Breast epithelium (tissue), 4 donors: ENCODE data around the gene CFAP58. TPM values are rescaled to one million over a fixed set of nuclear protein-coding genes. Genes with fewer than 3 reads are reported as not detected.

ENCODE experiments used
- DNase-seq, 2 donors: peaks; one replicate each; pipeline ENCODE4 v3.0.0-alpha.2; 2019; ENCODE audit warnings: low spot score in 2 of 2
- H3K27ac ChIP-seq, 2 donors: fragments of 200-600 bp; sonication (generic) in 1 of 2; one replicate each; pipeline ENCODE4 v1.5.1; 2016 to 2019; ENCODE audit warnings: mild to moderate bottlenecking in 1 of 2
- H3K27me3 ChIP-seq, 2 donors: fragments of 200-600 bp; sonication (generic) in 1 of 2; one replicate each; pipeline versions ENCODE4 v1.5.1 to v1.6.0; 2017 to 2019; ENCODE audit warnings: control low read depth in 1 of 2, mild to moderate bottlenecking in 1 of 2
- H3K36me3 ChIP-seq: fragments of 200-600 bp; one replicate; pipeline ENCODE4 v1.5.1; 2019
- H3K4me1 ChIP-seq, 2 donors: fragments of 200-600 bp; sonication (generic); one replicate each; pipeline ENCODE4 v1.5.1; 2016 to 2019; ENCODE audit warnings: control low read depth in 1 of 2
- H3K4me3 ChIP-seq, 3 donors: fragments of 200-600 bp; sonication (generic); 1 replicate in 2 of 3; 2 replicates in 1 of 3; pipeline ENCODE4 v1.5.1; 2016 to 2019; ENCODE audit warnings: mild to moderate bottlenecking in 3 of 3, moderate library complexity in 2 of 3
- H3K9me3 ChIP-seq, 2 donors: fragments of 200-600 bp; sonication (generic) in 1 of 2; one replicate each; pipeline ENCODE4 v1.5.1; 2016 to 2019; ENCODE audit warnings: control low read depth in 1 of 2
- CTCF ChIP-seq, 3 donors: fragments of 450-650 bp; IDR thresholded peaks; one replicate each; pipeline ENCODE4 v1.5.1; 2016 to 2017; ENCODE audit warnings: antibody characterized with exemption in 3 of 3, mild to moderate bottlenecking in 3 of 3, moderate library complexity in 3 of 3
- POLR2A ChIP-seq: fragments of 450-650 bp; IDR thresholded peaks from one replicate; pipeline ENCODE4 v1.6.1; 2016; ENCODE audit warnings: antibody characterized with exemption, mild to moderate bottlenecking, moderate library complexity
- POLR2AphosphoS5 ChIP-seq, 3 donors: sonication (generic); formaldehyde crosslinking; IDR thresholded peaks; one replicate each; pipeline ENCODE4 v1.6.1; 2017; ENCODE audit warnings: antibody characterized with exemption in 3 of 3
- intact Hi-C: fragments of 100-400 bp; cut with DNase I; formaldehyde crosslinking; loops from one replicate; pipeline ENCODE4 v1.15.1; 2023; ENCODE audit warnings: low total_unique reads
- total RNA-seq, 3 donors: library from RNA; depleted of rRNA; stranded (reverse); fragments of >200 nt; gene quantifications; one replicate each; pipeline ENCODE4 v1.1.0, GENCODE V29; 2016

The CFAP58 gene
- total RNA-seq, 3 donors from 2014 or later: 0.16 to 0.98 (median 0.88) TPM

- H3K4me3 ChIP-seq: no peak overlapping the region
- H3K36me3 ChIP-seq: no peaks in the 10 kb centered on the region
- H3K4me1 ChIP-seq: no peaks in the 10 kb centered on the region
- peak in 1 of 2 donors; percentile 43 for DNase-seq
- peak overlapping the region in 1 of 2 donors; percentile 38 for H3K27ac ChIP-seq
- H3K9me3 ChIP-seq: no peaks in the 10 kb centered on the region
- intact Hi-C loops: no loop called here
- no peak for TF ChIP-seq POLR2A
- no peak for TF ChIP-seq CTCF (IDR thresholded peaks at IDR 0.05)
- TF ChIP-seq POLR2AphosphoS5 (IDR thresholded peaks at IDR 0.05): no peak
- no peaks in the 10 kb centered on the region for H3K27me3 ChIP-seq
Measured at GRCh38 chr10:104501864-104502579, 148.4 kb downstream of the CFAP58 start.

- no peak overlapping the region for H3K4me3 ChIP-seq
- intact Hi-C loops: no loop called here
- TF ChIP-seq POLR2AphosphoS5 (IDR thresholded peaks at IDR 0.05) (no peak), POLR2A (no peak), CTCF (IDR thresholded peaks at IDR 0.05) (no peak)
- no peaks in the 10 kb centered on the region for H3K36me3 ChIP-seq
- H3K4me1 ChIP-seq: no peaks in the 10 kb centered on the region
- H3K27me3 ChIP-seq: no peaks in the 10 kb centered on the region
- no peak overlapping the region for H3K27ac ChIP-seq
- DNase-seq: no peak
- H3K9me3 ChIP-seq: no peaks in the 10 kb centered on the region
Measured at GRCh38 chr10:104502907-104503306, 149.3 kb downstream of the CFAP58 start.

Other genes starting within 250 kb of the CFAP58 start
- 10 to 100 TPM in 1 of 3 donors, 1 to 10 TPM in 2; 6.3 to 11.4 (median 8.2) TPM for gene SFR1, start 231.7 kb upstream of the CFAP58 start, total RNA-seq
- 1 to 10 TPM in 2 of 3 donors, under 1 TPM in 1; 0.32 to 8.5 (median 3.9) TPM for gene CFAP43, start 121.5 kb upstream of the CFAP58 start, total RNA-seq
- 100 to 1,000 TPM in 1 of 3 donors, 10 to 100 TPM in 2; 81.6 to 123 (median 82.4) TPM for gene GSTO1, start 98.9 kb upstream of the CFAP58 start, total RNA-seq
- 10 to 100 TPM in 2 of 3 donors, under 1 TPM in 1; 0.48 to 22.5 (median 14.1) TPM for gene GSTO2, start 84.6 kb upstream of the CFAP58 start, total RNA-seq
- 10 to 100 TPM; 12.0 to 35.4 (median 20.9) TPM for gene ITPRIP, start 15.4 kb upstream of the CFAP58 start, total RNA-seq